Osteoblast (primary cell): ENCODE results near the gene C1QC. TPM values are rescaled to one million over a fixed set of nuclear protein-coding genes. Genes with fewer than 3 reads are reported as not detected.

Experiments used
- DNase-seq: peaks from one replicate; pipeline ENCODE4 v3.0.0; 2011; ENCODE audit warnings: low spot score, mixed read lengths; ENCODE audit not compliant: insufficient read length; ENCODE audit errors: missing footprints
- H2AFZ ChIP-seq: 2 replicates; pipeline ENCODE4 v1.6.0; 2011; ENCODE audit warnings: mild to moderate bottlenecking, low read length
- H3K27ac ChIP-seq: 2 replicates; pipeline ENCODE4 v1.5.1; 2011; ENCODE audit warnings: mild to moderate bottlenecking, low read depth, low read length, moderate library complexity
- H3K27me3 ChIP-seq: 2 replicates; pipeline ENCODE4 v1.6.0; 2012; ENCODE audit warnings: mild to moderate bottlenecking, control low read depth, inconsistent platforms, low read length, moderate library complexity; ENCODE audit not compliant: insufficient read depth
- H3K36me3 ChIP-seq: 2 replicates; pipeline ENCODE4 v1.5.1; 2011; ENCODE audit warnings: mild to moderate bottlenecking, low read length, control low read depth, moderate library complexity; ENCODE audit not compliant: insufficient read depth
- H3K4me1 ChIP-seq: 2 replicates; pipeline ENCODE4 v1.5.1; 2011; ENCODE audit warnings: mild to moderate bottlenecking, low read length, control low read depth, moderate library complexity; ENCODE audit not compliant: insufficient read depth
- H3K4me2 ChIP-seq: 2 replicates; pipeline ENCODE4 v1.6.0; 2011; ENCODE audit warnings: mild to moderate bottlenecking, low read length; ENCODE audit not compliant: insufficient read depth
- H3K4me3 ChIP-seq: fragments of 200-600 bp; sonication (generic); 3 replicates; pipeline ENCODE4 v1.5.1; 2012; ENCODE audit warnings: mild to moderate bottlenecking, low read length, inconsistent platforms; ENCODE audit not compliant: insufficient read depth
- H3K79me2 ChIP-seq: 2 replicates; pipeline ENCODE4 v1.6.0; 2012; ENCODE audit warnings: mild to moderate bottlenecking, low read length, control low read depth, inconsistent platforms; ENCODE audit not compliant: insufficient read depth
- H3K9me3 ChIP-seq: 2 replicates; pipeline ENCODE4 v1.5.1; 2011; ENCODE audit warnings: low read depth, low read length, control low read depth
- H4K20me1 ChIP-seq: 2 replicates; pipeline ENCODE4 v1.6.0; 2012; ENCODE audit warnings: mild to moderate bottlenecking, low read length, control low read depth; ENCODE audit not compliant: insufficient read depth
- CTCF ChIP-seq: IDR thresholded peaks from 2 replicates; pipeline ENCODE4 v1.5.1; 2011; ENCODE audit warnings: mild to moderate bottlenecking, low read depth, low read length, moderate library complexity; ENCODE audit errors: extremely low read depth
- total RNA-seq: library from RNA; depleted of rRNA; stranded (reverse); fragments of >200 nt; gene quantifications from 2 replicates; pipeline ENCODE4 v1.2.3, GENCODE V29; 2012

Gene C1QC
- total RNA-seq, 1 donor: 2.2 TPM

- DNase-seq: peak; percentile 62
- Histone ChIP-seq H3K4me3 (no peak overlapping the region), H3K4me2 (no peak overlapping the region), H3K9me3 (no peaks in the 10 kb centered on the region), H2AFZ (no peak overlapping the region), H3K27me3 (peaks cover 22% of the 10 kb centered on the region), H3K36me3 (no peaks in the 10 kb centered on the region), H4K20me1 (no peaks in the 10 kb centered on the region), H3K79me2 (no peaks in the 10 kb centered on the region), H3K4me1 (no peaks in the 10 kb centered on the region), H3K27ac (no peak overlapping the region)
- TF ChIP-seq CTCF: no peak
Observed at GRCh38 chr1:22618056-22618455, 25.4 kb upstream of the C1QC start.

- H3K27ac ChIP-seq: no peak overlapping the region
- H3K4me1 ChIP-seq: no peaks in the 10 kb centered on the region
- H3K36me3 ChIP-seq: no peaks in the 10 kb centered on the region
- H4K20me1 ChIP-seq: no peaks in the 10 kb centered on the region
- peaks cover 22% of the 10 kb centered on the region for H3K27me3 ChIP-seq
- no peak for TF ChIP-seq CTCF
- peak; percentile 58 for DNase-seq
- no peak overlapping the region for H3K4me2 ChIP-seq
- H2AFZ ChIP-seq: no peak overlapping the region
- no peak overlapping the region for H3K4me3 ChIP-seq
- H3K79me2 ChIP-seq: no peaks in the 10 kb centered on the region
- H3K9me3 ChIP-seq: no peaks in the 10 kb centered on the region
Observed at GRCh38 chr1:22619252-22619651, 24.2 kb upstream of the C1QC start.

- H3K9me3 ChIP-seq: no peaks in the 10 kb centered on the region
- H3K4me3 ChIP-seq: no peak overlapping the region
- H3K79me2 ChIP-seq: no peaks in the 10 kb centered on the region
- H3K4me2 ChIP-seq: no peak overlapping the region
- TF ChIP-seq CTCF: no peak
- H3K36me3 ChIP-seq: no peaks in the 10 kb centered on the region
- H4K20me1 ChIP-seq: no peaks in the 10 kb centered on the region
- peaks cover 22% of the 10 kb centered on the region for H3K27me3 ChIP-seq
- peak; percentile 25 for DNase-seq
- H2AFZ ChIP-seq: no peak overlapping the region
- H3K4me1 ChIP-seq: no peaks in the 10 kb centered on the region
- no peak overlapping the region for H3K27ac ChIP-seq
Observed at GRCh38 chr1:22619798-22620197, 23.6 kb upstream of the C1QC start.

GRCh38 chr1:22621761-22622160, 21.7 kb upstream of the C1QC start:
- H3K9me3 ChIP-seq: no peaks in the 10 kb centered on the region
- no peak overlapping the region for H2AFZ ChIP-seq
- H3K4me1 ChIP-seq: no peaks in the 10 kb centered on the region
- H3K27me3 ChIP-seq: peaks cover 23% of the 10 kb centered on the region
- H3K4me3 ChIP-seq: no peak overlapping the region
- TF ChIP-seq CTCF: no peak
- no peaks in the 10 kb centered on the region for H4K20me1 ChIP-seq
- no peaks in the 10 kb centered on the region for H3K79me2 ChIP-seq
- H3K4me2 ChIP-seq: no peak overlapping the region
- DNase-seq: peak; percentile 67
- H3K36me3 ChIP-seq: no peaks in the 10 kb centered on the region
- H3K27ac ChIP-seq: no peak overlapping the region
